Measurements from ENCODE around the gene HECW1. TPM values are rescaled to one million over a fixed set of nuclear protein-coding genes. Genes with fewer than 3 reads are reported as not detected.

The HECW1 gene
- total RNA-seq, 1 experiment from 2014 or later = 21.6 TPM

GRCh38 chr7:43528576-43529354 lies 416.3 kb downstream of the HECW1 start:
- DNase-seq (ENCODE audit: extremely low read depth, low read depth) = no peak

GRCh38 chr7:43530553-43531410 lies 418.3 kb downstream of the HECW1 start:
- no peak for DNase-seq (ENCODE audit: extremely low read depth, low read depth)

- no peak for DNase-seq (ENCODE audit: extremely low read depth, low read depth)
These were observed 419.3 kb downstream of the HECW1 start for GRCh38 chr7:43531700-43532099.

GRCh38 chr7:43533801-43534479 lies 421.5 kb downstream of the HECW1 start:
- DNase-seq (ENCODE audit: extremely low read depth, low read depth) = no peak

GRCh38 chr7:43535031-43535451 lies 422.6 kb downstream of the HECW1 start:
- DNase-seq (ENCODE audit: extremely low read depth, low read depth) = no peak

- no peak for DNase-seq (ENCODE audit: extremely low read depth, low read depth)
These were observed 423.6 kb downstream of the HECW1 start for GRCh38 chr7:43535810-43536585.

GRCh38 chr7:43536773-43537172 lies 424.3 kb downstream of the HECW1 start:
- DNase-seq (ENCODE audit: extremely low read depth, low read depth) = no peak

- no peak for DNase-seq (ENCODE audit: extremely low read depth, low read depth)
These were observed 425.4 kb downstream of the HECW1 start for GRCh38 chr7:43537765-43538403.

GRCh38 chr7:43538404-43538771 lies 425.9 kb downstream of the HECW1 start:
- DNase-seq (ENCODE audit: extremely low read depth, low read depth) = no peak

GRCh38 chr7:43540471-43540870 lies 428.0 kb downstream of the HECW1 start:
- DNase-seq (ENCODE audit: extremely low read depth, low read depth) = no peak

GRCh38 chr7:43542716-43543115 lies 430.3 kb downstream of the HECW1 start:
- no peak for DNase-seq (ENCODE audit: extremely low read depth, low read depth)

GRCh38 chr7:43546231-43546630 lies 433.8 kb downstream of the HECW1 start:
- DNase-seq (ENCODE audit: extremely low read depth, low read depth) = no peak

- DNase-seq (ENCODE audit: extremely low read depth, low read depth) = no peak
These were observed 438.0 kb downstream of the HECW1 start for GRCh38 chr7:43550427-43550826.

- DNase-seq (ENCODE audit: extremely low read depth, low read depth) = no peak
These were observed 439.7 kb downstream of the HECW1 start for GRCh38 chr7:43552122-43552521.

- DNase-seq (ENCODE audit: extremely low read depth, low read depth) = no peak
These were observed 441.6 kb downstream of the HECW1 start for GRCh38 chr7:43553999-43554398.

GRCh38 chr7:43554423-43554822 lies 442.0 kb downstream of the HECW1 start:
- DNase-seq (ENCODE audit: extremely low read depth, low read depth) = no peak

- DNase-seq (ENCODE audit: extremely low read depth, low read depth) = peak; percentile 44
These were observed 445.5 kb downstream of the HECW1 start for GRCh38 chr7:43557831-43558495.

- DNase-seq (ENCODE audit: extremely low read depth, low read depth) = no peak
These were observed 446.9 kb downstream of the HECW1 start for GRCh38 chr7:43559171-43559945.

- no peak for DNase-seq (ENCODE audit: extremely low read depth, low read depth)
These were observed 447.5 kb downstream of the HECW1 start for GRCh38 chr7:43559946-43560335.
